Fibroblast of mammary gland (primary cell): ENCODE results near the gene TRIM4.
A peak's percentile ranks its signal among the peaks of the same experiment; 100 is the strongest.

Source experiments
- DNase-seq: peaks from one replicate; pipeline ENCODE4 v3.0.0-alpha.2; 2010; ENCODE audit warnings: low read depth
- H3K4me3 ChIP-seq: 2 replicates; pipeline ENCODE4 v1.5.1; 2011; ENCODE audit warnings: low read depth, mild to moderate bottlenecking, low read length, moderate library complexity; ENCODE audit not compliant: control insufficient read depth
- CTCF ChIP-seq: conservative IDR thresholded peaks from 2 replicates; pipeline ENCODE4 v1.5.1; 2011; ENCODE audit warnings: low read depth, low read length, inconsistent platforms; ENCODE audit not compliant: control insufficient read depth, insufficient read depth

The TRIM4 gene

GRCh38 chr7:99863847-99864440 lies 55.4 kb downstream of the TRIM4 start:
- no peak overlapping the region for H3K4me3 ChIP-seq
- no peak for TF ChIP-seq CTCF
- DNase-seq = peak; percentile 20

- TF ChIP-seq CTCF = no peak
- DNase-seq = peak; percentile 94
- H3K4me3 ChIP-seq = no peak overlapping the region
These were observed 58.8 kb downstream of the TRIM4 start for GRCh38 chr7:99860281-99861127.

GRCh38 chr7:99855236-99855635 lies 64.1 kb downstream of the TRIM4 start:
- TF ChIP-seq CTCF = no peak
- no peak overlapping the region for H3K4me3 ChIP-seq
- DNase-seq = no peak

- no peak for DNase-seq
- TF ChIP-seq CTCF = no peak
- H3K4me3 ChIP-seq = no peak overlapping the region
These were observed 70.7 kb downstream of the TRIM4 start for GRCh38 chr7:99848420-99849216.

- no peak for DNase-seq
- H3K4me3 ChIP-seq = no peak overlapping the region
- TF ChIP-seq CTCF = no peak
These were observed 75.0 kb downstream of the TRIM4 start for GRCh38 chr7:99844328-99844727.

- TF ChIP-seq CTCF = no peak
- DNase-seq = peak; percentile 53
These were observed 75.5 kb downstream of the TRIM4 start for GRCh38 chr7:99843808-99844207.

More at GRCh38 chr7:99843808-99844207, 75.5 kb downstream of the TRIM4 start:
- no peak overlapping the region for H3K4me3 ChIP-seq
